ENCODE data around the gene CNTNAP2.

CNTNAP2 gene

DNA sequence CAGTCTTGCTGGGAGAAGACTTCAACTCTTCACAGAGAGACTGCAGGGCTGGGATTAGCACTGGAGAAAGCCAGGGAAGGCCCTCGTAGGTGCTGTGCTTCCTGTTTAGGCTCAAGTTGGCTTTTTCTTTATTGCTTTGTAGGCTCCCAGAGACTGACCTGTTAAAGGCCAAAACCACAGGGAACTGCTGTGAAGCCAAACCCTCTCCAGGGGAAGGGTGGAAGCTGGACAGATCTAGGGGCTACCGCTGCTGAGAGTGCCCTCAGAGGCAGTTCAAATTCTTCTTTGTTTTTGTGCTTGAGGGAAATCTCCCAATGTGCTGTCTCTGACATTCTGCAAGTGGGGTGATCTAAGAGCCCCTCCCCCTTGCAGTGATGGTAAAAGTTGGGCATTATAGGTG lies 198.4 kb downstream of the CNTNAP2 start:
- no peak for DNase-seq

DNA sequence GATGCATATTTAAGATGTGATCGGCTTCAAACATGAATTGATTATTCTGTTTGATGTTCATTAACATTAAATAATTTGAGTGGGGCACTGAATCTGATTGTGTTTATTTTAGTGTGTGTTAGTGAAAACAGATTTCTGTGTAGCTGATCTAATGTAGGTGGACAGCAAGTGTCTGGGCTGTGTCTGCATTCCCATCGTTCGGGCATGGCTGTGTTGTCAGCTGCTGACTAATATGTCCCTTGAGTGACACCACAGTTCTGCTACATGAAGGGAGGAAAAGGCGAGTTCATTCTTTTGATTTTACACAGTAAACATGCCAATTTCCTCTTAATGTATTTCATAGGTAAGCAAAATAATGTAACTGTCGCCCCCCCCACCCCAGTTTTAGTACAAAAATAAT lies 203.0 kb downstream of the CNTNAP2 start:
- no peak for DNase-seq

DNA sequence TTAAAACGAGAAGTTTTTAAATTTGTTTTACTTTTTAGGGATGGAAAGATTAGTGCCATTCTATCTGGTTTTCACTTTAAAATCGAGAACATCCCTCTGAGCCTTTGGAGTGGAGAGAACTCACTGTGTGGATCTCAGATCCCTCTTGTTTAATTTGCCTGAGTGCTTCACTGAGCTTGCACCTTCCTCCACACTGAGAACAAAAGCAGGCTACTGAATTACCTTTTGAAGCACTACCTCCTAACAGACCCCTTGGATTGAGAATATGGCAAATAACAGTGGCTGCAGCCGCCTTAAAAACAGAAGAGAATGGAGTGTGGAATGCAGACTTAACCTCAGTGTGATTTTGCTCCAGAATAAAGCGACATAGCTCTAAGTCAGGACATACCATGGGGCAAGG lies 204.7 kb downstream of the CNTNAP2 start:
- no peak for DNase-seq

DNA sequence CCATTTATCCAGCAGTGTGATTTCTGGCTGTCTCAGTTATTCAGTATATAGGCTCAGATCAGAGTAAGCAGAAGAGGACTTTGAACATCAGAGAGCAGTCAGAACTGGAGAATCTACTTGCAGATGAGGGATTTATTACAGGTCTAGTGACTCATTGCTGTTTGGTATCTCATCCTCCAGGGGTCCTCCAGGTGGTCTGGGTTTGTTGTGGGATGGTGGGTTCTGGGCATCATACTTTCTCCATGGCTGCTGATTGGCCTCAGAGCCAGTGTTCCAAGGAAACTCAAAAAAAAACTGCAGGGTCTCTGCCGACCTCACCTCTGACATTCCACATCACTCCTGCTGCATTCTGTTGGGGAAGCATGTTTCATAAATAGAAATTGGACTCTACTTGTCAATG lies 214.8 kb downstream of the CNTNAP2 start:
- no peak for DNase-seq

DNA sequence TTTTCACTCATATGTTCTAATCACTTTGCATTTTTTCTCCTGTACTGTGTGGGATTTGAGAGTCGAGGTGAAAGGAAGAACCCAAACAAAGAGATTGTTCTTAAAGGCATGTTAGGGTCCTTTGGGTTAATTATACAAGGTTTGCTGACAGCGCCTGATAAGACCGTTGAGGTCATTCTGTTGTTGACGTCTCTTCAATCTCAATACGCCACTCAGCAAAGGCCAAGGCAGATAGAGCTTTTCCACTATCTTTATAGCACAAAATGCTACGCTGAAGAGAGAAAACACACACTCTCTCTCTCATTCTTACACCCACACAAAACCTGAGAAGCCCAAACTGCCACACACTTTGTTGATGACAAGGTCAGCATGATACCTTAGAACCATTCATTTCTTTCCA lies 228.7 kb downstream of the CNTNAP2 start:
- no peak for DNase-seq

DNA sequence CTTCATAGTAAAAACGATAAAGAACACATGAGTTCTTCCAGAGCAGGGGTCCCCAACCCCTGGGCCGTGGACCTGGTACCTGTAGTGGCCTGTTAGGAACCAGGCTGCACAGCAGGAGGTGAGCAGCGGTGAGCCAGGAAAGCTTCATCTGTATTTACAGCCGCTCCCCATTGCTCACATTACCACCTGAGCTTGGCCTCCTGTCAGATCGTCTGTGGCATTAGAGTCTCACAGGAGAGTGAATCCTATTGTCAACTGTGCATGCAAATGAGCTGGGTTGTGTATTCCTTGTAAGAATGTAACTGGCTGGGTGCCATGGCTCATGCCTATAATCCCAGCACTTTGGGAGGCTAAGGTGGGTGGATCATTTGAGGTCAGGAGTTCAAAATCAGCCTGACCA lies 229.5 kb downstream of the CNTNAP2 start:
- no peak for DNase-seq

DNA sequence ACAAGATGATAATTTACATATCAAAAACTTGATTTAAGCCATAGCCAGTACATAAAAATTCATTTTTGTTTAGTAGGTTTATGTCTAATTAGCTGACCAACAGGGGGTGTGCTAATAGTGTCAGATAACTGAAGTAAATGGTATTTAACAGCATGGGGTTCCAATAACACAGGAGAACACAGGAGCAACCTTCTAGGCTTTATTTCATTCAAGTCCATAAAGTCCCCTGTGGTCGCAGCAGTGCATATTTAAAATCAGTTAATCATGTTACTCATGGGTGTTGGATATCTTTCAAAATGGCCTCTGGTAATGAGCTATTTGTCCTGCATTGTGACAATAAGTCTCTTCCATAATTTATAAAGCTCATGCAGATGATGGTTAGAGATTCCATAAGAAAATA lies 238.6 kb downstream of the CNTNAP2 start:
- DNase-seq, result no peak

DNA sequence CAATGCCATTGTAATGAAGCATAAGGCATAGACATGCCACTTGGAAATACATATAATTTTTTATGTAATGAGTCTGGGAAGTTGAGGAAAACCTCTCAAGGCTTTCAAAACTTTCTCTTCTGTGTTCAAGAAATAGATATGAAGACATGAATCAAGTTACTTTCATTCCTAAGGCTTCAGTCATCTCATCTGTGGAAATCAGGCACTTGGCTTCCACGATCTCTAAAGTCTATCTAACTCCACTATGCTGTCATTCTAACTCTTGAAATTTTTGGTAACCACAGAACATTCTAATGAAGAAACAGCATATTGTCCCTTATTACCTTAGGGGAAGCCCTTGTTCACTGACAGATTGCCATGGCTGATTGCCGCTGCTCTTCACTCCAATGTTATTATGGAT lies 242.6 kb downstream of the CNTNAP2 start:
- no peak for DNase-seq

DNA sequence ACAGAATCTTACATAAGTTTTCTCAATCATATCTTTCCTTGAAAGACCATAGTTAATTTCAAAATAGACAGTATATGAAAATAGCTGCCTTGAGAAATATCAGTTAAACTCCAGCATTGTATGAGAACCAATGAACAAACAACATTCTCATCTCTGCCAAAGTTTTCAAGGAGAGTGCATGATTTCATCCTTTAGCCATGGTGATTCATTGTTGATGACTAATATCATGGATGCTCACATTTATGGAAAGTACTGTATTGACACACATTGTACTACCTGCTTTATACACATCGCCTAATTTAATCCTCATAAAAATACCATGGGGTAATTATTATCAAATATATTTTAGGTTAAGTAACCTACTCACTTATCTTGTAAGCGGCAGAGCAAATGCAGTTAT lies 250.3 kb downstream of the CNTNAP2 start:
- no peak for DNase-seq

DNA sequence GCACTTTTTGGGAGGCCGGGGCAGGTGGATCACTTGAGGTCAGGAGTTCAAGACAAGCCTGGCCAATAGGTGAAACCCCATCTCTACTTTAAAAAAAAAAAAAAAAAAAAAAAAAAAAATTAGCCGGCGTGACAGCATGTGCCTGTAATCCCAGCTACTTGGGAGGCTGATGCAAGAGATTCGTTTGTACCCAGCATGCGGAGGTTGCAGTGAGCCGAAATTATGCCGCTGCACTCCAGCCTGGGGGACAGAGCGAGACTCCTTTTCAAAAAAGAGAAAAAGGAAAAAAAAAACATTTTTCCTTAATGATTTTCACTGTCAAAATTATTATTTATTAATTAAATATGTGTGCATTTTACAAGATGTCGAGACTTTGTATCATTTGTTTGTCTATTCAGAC lies 253.6 kb downstream of the CNTNAP2 start:
- DNase-seq, result no peak

DNA sequence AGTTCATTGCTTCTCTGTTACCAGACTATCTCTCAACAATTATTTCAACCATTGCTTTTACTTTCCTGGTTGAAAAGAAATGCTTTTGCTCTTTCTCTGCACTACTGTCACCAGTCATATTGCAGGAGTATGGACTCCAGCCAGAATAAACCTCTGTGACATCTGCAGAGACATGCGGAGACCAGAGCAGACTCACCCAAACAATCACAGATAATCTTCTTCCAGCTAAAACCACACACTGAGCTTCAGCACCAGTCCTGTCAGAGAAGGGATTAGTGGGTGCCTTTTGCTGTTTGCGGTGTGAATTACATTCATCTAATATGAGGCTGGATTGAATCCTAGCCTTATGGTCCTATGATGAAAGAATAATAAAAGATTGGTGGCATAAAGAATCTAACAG lies 258.6 kb downstream of the CNTNAP2 start:
- no peak for DNase-seq

DNA sequence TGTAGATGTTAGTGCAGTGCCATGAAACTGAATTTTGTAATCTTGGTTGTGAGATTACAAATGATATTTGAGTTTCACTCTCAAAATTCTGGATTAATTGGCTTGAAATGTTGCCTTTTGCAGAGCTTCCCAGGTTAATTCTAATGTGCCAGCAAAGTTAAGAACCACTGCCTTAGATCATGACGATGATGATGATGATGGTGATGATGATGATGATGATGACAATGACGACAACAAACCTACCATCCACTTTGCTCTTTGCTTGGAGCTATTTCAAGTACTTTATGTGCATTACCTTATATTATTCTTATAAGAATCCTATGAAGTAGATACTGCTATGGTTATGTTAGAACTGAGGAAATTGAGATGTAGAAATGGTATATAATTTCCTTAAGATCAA lies 261.6 kb downstream of the CNTNAP2 start:
- DNase-seq, result no peak

DNA sequence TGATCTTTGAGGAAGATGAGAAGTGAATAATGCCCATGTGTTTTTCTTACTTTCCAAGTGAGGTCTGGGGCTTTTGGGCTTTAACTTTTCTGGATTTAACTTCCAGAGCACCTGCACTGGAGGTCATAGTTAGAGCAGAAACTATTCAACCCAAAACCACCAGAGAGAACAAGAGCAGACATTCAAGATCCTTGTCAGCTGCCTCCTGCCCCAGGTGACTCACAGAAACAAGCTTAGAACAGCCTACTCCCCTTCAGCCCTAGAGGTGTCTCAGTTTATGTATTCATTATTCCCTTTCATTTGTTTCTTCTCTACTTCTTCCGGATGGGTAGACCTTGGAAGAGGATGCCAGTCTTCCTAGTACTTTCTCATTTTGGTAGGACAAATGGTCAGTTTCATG lies 270.5 kb downstream of the CNTNAP2 start:
- DNase-seq, result no peak

DNA sequence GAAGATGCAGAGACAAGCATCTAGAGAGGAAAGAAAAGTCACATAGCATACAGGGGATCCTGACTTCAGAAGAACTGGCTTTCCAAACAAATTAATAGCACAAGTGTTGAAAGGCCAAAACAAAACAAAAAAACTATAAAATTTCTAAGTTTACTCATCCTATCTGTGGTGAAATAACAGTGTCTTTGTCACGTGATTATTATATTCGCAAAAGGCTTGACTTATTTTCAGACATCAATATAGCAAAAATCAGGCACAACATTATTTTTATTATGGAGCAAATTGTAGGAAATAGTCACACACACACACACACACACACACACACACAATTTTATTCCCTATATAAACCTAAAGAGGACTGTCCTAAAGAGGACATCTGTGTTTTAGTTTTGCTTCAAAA lies 272.3 kb downstream of the CNTNAP2 start:
- no peak for DNase-seq

DNA sequence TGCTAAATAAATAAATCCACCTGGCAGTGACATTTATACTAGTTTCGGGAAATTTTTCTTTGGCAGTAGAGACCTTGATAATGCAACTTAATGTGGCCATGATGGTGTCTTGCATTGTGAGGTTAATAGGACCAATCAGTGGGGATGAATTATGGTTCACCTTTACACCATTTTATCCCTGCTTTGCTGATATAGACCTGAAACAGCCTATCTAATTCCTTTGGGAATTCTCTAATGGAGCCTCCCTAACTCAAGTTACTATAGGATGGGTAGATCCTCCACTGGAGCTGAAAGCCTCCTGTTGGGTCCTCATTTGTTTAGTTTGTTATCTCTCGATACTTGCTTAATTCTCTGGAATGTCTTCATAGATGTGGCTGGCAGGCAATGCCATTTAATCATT lies 276.7 kb downstream of the CNTNAP2 start:
- DNase-seq, result no peak

DNA sequence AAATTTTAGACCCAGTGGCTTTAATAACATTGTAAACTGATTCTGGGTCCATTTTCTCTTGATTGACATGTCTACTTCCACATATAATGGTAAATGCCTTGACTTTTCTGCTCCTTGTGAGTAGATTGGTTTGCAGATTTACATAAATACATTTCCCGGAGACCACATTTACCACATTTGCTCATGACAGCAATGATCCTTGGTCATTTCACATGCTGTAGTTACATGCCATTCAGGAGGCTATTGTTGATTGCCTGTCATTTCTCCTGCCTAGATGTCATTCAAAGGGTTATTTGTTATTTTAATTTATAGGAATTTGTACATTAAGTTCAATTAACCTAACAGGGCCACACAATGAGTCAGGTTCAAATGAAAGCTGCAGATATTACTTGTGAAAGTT lies 280.5 kb downstream of the CNTNAP2 start:
- DNase-seq, result no peak

DNA sequence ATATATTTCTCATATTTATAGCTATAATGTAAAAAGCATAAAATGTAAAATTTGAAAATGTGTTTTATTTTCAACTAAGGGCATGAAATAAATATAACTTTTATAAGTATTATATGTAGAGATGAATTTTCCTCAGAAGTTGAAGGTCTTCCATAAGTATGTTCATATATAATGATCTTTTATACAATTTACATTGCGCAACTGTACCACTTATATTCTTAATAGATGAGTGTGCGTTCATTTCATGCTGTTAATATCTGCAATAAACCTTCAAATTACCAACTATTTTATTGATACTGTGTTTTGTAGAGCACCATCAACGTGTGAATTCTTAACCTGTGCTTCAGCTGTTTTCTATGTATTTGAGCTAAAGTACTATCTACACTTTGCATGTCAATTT lies 285.3 kb downstream of the CNTNAP2 start:
- no peak for DNase-seq

DNA sequence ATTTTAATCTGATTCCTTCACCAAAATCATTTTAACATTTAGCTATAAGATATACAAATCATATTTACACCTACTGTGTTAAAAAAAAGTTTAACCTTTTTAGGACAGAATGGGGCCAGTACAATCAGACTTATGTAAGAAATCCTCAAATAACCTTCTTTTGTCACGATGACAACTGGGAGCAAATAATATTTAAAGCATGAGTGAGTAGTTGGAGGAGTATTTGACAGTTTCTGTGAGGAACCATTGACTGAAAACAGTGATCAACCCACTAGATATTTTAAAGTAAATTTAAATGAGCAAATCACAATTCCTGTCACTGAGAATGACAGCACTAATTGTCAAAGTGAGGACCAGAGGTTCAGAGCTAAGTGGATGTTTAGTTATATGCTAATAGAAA lies 289.1 kb downstream of the CNTNAP2 start:
- no peak for DNase-seq

DNA sequence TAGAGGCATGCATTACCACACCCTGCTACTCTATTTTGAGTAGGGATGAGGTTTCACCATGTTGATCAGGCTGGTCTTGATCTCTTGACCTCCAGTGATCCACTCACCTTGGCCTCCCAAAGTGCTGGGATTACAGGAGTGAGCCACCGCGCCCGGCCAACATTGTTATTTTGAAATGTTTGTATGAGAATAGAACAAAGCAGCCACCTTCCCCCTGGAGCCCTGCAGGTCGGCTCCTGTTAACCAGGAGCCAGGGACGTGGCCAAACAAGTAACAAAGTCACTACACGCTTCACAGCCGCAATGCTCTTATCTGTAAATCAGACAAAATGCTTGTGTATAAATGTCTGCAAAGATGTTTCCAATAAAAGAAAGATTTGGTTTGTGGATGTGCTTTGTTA lies 295.4 kb downstream of the CNTNAP2 start:
- DNase-seq, result no peak

DNA sequence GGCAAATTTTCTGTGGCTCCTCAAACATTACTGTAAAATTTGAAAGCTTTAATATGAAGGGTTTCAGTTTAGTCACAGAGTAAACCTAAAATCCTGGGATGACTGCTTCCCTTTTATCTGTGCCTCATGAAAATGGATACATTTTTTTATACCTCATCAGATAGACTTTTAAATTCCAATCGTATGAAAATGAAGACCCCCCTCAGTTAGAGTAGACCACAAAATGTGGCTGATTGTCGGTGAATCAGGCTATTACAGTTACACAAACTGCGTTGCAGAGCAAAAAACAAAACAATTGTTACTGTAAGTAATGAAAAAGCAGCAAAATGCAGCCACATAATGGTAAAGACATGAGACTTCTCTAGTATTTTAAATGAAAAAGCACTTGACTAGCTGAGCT lies 296.2 kb downstream of the CNTNAP2 start:
- DNase-seq, result no peak

DNA sequence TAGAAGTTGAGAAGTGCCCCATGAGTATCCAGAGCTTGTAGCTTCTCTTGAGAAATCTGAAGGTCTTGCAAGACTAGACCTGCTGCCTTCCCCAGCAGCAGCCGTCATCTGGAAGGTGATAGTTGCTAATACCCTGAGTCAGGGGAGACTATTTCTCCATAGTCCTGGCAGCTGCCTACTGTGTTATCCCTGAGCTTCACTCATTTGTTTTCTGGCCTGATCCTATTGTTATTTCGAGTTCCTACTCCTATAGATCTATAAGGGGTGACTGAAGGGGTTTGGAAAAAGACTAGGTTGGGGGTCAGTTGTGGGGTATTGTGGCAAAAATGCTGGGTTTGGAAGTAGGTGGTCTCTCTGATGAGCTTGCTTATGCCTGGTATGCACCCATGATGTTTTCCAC lies 297.8 kb downstream of the CNTNAP2 start:
- no peak for DNase-seq

DNA sequence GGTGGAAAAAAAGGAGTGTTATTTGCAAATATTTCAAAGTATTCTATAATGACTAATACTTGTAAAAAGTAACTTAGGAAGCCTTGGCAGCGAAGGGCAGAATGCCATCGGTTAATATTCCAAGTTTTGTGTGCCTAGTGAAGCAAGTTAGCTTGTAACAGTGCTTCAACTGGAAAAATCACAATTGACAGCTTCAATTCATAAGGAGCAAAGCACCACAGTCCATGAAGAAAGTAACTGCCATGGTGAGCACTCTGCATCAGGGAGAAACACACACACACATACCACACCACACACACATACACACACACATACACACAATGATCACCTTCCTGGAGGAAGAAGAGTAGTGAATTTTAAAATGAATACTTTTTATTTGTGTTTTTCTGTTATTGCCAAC lies 298.3 kb downstream of the CNTNAP2 start:
- no peak for DNase-seq

DNA sequence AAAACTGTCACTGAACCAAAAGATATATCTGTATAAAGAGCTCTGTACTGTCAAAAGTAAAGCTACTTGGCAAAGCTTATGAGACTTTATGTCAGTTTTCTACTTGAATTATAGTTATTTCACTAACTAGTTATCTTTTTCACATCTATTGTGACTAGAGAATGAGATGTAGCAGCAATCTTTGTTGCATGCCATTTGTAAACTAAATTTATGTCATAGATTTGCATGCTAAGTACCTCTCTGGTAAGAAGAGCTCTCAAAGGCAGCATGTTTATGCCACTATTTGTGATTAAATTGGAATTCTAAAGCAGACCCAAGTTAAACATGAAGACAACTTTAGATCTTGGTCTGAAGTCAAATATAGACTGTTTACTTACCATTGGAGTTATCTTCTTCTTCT lies 300.6 kb downstream of the CNTNAP2 start:
- no peak for DNase-seq

DNA sequence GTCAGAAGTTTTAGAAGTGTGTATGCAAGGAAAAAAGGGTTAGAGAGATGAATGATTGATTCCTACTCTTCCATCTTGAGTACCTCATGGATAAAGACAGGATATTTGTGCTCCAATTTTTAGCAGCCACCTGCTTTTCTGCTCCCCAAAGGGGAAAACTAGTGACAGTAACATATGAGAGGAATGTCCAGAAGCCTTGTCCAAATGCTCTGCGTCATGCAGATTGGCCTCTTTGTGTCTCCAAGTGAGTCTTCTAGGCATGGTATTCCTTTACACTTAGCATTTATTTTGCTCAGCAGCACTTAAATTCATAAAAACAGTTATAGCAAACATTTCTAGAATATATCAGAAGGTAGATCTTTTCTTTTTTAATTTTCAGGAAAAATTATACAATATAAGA lies 306.8 kb downstream of the CNTNAP2 start:
- DNase-seq, result no peak

DNA sequence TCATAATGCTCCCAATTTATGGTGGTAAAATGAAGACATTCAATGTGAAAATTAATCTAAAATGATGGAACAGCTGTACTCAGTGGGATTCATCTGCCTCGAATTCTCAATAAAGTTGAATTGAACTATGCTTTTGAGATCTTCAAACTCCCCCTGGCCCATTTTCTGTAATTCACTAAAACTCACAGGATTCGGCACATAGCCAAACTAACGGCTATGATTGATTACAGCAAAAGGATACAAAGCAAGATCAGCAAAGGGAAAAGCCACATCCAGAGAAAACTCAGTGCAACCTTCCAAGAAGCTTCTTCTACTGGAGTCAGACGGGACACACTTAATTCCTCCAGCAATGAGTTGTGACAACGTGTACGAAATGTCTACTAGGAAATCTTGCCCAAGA lies 307.5 kb downstream of the CNTNAP2 start:
- DNase-seq, result no peak

DNA sequence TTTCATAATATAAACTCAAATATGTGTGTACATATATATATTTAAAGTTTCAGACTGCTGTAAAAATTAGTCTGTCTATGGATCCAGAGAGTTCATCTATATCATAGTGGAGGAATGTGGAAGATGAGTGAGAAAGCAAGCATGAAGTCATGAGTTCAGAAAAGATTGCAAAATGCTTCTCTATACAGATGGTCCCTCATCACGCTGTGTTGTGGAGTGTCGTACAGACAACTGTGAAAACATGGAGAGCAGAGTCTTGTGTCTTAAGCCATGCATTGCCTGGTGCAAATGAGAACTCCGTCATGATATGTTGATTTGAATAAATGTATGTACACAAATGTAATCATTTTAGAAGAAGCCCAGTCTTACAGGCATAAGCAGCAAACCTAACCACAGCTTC lies 316.9 kb downstream of the CNTNAP2 start:
- no peak for DNase-seq

DNA sequence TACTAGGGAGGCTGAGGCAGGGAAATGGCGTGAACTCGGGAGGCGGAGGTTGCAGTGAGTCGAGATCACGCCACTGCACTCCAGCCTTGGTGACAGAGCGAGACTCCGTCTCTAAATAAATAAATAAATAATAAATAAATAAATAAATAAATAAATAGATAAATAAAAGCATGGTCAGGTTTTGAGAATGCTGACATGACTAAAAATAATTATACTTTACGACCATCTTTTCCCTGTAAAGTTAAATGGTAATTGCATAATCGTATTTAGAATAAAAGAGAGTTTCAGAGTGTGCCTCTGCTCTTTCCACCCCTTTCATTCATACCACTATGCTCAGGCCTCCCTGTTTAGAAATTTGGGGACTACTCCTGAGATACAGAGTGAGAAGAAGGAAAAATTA lies 326.5 kb downstream of the CNTNAP2 start:
- no peak for DNase-seq

All from NCI-H1930 (cell line).